ENCODE results near the gene SSNA1.

The SSNA1 gene

DNA sequence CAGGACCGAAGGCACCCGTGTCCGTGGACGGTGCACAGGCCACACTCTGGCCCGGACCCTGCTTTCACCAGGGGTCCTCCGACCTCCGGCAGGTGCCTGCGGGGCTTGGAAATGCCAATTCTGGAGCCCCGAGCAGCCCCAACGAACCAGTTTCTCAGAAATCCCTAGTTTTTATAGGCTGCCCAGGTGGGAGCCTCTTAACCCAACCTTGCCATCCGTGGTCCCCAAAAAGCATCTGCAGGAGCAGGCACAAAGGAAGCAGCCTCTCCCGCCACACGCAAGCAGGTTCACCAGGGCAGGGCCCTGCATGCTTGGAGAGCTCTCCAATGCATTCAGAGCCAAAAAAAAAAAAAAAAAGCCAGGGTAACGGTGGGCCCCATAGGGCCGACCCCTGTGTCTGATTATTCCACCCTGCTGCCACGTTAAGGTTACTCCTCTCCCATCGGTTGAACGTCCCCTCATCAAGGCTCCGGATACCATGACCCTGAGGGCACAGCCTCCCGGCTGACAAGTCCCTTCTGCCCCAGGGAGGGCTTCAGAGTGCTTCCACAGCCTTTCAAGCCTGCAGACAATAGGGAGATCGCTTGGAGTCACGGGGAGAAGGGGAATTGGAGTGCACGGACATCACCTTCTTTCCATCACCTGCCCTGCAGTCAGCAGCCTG lies 12.9 kb downstream of the SSNA1 start:
- DNase-seq, result no peak

DNA sequence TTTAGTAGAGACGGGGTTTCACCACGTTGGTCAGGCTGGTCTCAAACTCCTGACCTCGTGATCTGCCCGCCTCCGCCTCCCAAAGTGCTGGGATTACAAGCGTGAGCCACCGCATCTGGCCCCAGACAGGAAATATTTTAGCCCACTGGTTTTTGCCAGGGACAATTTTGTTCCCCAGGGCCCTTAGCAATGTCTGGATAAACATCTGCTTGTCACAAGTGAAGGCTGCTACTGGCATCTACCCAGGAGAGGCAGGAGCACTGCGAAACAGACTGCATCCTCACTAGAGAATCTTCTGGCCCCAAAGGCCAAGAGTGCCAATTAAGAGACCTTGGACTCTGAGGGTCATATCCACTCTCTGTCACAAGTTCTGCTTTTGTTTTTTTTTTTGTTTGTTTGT lies 14.5 kb downstream of the SSNA1 start:
- DNase-seq, result no peak

DNA sequence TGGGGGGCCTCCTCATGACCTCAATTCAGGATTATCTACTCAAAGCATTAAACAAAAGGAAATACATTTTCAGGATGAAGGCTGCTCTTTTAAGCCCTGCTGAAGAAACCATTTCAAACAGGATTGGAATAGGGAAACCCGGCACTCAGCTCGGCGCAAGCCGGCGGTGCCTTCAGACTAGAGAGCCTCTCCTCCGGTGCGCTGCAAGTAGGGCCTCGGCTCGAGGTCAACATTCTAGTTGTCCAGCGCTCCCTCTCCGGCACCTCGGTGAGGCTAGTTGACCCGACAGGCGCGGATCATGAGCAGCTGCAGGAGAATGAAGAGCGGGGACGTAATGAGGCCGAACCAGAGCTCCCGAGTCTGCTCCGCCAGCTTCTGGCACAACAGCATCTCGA lies 16.3 kb downstream of the SSNA1 start:
- no peak for DNase-seq

DNA sequence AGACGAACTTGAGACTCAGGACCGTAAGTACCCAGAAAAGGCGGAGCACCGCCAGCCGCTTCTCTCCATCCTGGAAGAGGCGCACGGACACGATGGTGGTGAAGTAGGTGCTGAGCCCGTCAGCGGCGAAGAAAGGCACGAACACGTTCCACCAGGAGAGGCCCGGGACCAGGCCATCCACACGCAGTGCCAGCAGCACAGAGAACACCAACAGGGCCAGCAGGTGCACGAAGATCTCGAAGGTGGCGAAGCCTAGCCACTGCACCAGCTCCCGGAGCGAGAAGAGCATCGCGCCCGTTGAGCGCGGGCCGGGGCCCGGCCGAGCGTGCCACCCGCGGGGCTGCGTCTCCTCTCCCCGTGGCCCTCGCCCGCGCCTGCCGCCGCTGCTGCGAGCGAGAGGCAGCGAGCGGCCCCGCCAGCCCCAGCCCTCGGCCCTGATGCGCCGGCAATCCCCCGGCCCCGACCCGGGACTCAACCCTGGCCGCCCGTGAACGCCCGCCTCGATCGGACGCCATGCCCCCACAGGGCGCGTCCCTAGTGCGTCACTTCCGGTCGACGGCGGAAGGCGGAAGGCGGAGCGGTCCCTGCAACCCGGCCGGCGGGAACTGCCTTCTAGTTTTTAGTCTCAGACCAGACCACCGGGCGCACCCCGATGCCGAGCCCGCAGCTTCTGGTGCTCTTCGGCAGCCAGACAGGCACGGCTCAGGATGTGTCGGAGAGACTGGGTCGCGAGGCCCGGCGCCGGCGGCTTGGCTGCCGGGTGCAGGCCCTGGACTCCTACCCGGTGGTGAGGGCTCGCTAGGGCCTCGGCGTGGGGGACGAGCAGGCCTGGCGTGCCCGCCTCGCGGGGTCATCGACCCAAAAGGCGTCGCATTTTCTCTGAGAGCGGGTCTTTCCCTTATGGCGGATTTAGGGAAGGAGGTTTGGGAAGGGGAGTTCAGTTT lies 16.9 kb downstream of the SSNA1 start, which contains the start of the genes NDOR1 and TMEM203:
NDOR1 (plus strand) TSS at position 575 of the 944 bp plus-strand sequence; CDS start at position 653, 78 bp downstream.
TMEM203 (minus strand) TSS at position 523 of the 944 bp plus-strand sequence; CDS start at position 289, 234 bp downstream.
- DNase-seq, result peak; percentile 89

DNA sequence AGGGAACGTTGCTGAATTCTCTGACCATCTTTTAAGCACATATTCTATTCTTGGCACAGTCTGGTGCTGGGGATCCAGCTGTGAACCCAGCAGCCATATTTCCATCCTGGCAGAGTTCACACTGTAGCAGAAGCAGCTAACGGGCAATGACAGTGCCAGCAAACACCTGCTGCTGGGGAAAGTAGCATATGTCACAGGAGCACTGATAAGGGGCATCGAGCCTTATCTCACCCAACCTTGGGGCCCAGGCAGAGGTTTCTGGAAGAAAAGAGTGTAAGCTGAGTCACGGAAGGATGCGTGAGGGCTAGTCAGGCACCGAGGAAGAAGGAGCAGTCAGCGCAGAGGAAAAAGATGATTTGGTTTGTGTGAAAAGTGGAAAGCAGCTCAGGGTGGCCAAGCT lies 18.1 kb downstream of the SSNA1 start:
- DNase-seq, result no peak

DNA sequence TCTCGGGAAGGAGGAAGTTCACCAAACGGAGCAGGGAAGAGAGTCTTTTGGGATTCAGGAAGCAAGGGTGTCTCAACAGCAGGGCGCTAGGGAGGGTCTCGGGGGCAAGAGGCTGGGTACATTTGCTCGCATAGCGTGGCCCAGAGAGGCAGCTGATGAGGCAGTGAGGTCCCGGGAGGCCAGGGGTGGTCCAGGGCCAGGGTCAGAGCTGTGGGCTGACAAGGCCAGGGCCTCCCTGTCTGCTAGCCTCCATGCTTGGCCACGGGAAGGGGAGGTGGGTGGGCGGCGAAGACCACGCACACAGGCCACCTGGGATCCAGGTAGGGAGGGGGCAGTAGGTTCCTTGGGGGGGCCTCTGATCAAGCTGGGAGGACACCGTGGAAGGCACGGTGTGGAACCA lies 23.1 kb downstream of the SSNA1 start:
- no peak for DNase-seq

DNA sequence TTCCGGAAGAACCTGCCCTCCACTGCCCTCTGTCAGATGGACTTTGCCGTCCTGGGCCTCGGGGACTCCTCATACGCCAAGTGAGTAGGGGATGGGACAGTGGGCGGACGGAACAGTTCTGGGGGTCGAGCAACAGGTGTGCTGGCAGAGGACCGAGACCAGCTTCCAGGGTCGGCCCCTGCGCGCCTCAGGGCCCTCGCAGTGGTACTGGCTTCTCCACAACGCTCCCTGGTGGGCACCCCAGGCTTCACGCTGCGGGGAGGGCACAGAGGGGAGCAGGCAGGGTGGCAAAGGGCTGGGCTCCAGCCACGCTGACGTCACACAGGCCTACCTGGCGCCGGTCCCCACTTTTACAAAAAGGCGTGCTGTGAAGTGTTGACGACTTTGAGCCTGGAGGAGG lies 24.0 kb downstream of the SSNA1 start:
- no peak for DNase-seq

DNA sequence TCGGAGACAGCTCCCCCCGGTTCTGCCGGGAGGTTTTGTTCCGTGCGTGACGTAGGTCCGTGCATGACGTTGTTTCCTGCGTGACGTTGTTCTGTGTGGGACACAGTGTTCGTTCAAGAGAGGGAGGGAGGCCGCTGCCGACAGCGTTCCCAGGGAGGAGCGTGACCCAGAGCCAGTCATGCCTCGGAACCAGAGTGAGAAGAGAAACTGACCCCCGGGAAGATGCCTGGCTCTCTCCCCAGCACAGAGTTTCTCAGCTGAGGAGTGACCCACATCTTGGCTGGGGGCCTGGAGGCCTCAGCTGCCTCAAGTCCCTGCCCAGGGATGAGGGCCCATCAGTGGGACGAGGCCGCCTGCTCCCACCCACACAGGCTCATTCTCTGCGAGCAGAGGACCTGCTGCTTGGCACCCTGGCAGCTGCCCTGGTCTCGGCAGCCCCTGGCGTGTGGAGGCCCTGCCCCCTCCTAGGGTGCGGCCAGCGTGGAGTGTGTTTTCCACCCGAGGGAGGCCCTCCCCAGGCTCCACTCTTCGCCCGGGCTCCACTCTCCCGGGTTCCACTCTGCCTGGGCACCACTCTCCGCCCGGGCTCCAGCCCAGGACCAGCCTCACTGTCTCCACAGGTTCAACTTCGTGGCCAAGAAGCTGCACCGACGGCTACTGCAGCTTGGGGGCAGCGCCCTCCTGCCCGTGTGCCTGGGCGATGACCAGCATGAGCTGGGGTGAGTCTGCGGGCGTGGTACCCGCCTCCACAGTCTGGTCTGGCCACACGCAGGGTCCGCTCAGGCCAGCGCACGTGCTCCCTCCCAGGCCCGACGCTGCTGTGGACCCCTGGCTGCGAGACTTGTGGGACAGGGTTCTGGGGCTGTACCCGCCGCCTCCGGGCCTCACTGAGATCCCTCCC lies 24.9 kb downstream of the SSNA1 start:
- no peak for DNase-seq

DNA sequence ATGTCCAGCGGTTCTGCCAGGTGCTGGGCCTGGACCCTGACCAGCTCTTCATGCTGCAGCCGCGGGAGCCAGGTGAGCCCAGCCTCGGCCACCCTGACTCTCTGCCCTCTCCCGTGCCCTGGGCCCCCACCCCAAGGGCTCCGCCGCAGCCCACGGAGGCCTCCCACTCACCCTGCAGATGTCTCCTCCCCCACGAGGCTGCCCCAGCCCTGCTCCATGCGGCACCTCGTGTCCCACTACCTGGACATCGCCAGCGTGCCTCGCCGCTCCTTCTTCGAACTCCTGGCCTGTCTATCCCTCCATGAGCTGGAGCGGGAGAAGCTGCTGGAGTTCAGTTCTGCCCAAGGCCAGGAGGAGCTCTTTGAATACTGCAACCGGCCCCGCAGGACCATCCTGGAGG lies 26.1 kb downstream of the SSNA1 start:
- no peak for DNase-seq

DNA sequence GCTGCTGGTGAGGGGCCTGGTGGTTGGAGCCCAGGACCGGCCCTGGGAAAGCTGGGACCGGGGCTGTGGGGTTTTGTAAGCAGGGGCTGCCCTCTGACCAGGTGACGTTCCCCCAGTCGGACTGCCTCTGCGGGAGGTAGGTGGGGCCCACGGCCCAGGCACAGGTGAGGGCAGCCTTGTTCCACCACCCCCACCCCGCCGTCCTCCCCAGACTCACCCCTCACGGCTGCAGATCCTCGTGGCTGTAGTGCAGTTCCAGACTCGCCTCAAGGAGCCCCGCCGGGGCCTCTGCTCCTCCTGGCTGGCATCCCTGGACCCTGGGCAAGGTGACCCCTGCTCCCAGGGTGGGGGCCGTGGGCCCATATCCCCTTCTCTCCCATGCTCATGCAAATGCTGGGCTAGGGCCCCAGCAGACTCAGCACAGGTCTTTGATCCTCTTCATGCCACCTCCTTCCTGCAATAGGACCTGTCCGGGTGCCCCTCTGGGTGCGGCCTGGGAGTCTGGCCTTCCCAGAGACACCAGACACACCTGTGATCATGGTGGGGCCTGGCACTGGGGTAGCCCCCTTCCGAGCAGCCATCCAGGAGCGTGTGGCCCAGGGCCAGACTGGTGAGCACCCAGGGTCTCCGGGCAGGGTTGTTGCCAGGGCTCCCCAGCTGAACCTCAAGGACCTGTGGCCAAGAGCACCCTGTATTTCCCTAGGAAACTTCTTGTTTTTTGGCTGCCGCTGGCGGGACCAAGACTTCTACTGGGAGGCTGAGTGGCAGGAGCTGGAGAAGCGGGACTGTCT lies 26.9 kb downstream of the SSNA1 start:
- DNase-seq, result no peak

DNA sequence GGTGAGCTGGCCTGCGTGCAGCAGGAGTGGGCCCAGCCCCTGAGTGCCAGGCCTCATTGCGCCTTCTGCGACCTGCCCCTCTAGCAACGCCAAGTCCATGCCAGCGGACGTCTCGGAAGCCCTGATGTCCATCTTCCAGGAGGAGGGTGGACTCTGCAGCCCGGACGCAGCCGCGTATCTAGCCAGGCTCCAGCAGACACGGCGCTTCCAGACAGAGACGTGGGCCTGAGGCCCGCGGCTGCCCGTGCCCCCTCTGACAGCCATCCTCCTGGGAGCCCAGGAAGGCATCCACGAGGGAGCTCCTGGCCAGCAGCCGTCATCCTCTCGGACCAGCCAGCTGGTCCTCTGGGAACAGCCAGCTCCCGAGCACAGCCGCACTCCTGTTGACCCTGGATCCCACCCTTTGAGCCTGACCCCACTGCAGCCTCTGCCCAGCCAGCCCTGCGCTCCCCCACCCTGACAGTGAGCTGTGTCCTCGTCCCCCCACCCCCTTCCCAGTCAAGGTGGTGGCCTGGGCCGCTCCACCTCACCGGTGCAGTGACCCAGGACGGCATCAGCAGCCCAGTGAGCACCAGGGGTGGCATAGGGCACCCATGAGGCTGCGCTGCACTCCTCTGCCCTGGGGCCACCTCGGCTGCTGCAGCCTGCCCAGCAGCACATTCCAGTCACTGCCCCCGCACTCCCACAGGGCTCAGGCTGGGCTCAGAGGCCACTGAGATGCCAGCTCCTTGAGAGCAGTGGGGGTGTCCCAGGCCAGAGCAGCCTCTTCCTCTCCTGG lies 27.9 kb downstream of the SSNA1 start:
- DNase-seq, result no peak

DNA sequence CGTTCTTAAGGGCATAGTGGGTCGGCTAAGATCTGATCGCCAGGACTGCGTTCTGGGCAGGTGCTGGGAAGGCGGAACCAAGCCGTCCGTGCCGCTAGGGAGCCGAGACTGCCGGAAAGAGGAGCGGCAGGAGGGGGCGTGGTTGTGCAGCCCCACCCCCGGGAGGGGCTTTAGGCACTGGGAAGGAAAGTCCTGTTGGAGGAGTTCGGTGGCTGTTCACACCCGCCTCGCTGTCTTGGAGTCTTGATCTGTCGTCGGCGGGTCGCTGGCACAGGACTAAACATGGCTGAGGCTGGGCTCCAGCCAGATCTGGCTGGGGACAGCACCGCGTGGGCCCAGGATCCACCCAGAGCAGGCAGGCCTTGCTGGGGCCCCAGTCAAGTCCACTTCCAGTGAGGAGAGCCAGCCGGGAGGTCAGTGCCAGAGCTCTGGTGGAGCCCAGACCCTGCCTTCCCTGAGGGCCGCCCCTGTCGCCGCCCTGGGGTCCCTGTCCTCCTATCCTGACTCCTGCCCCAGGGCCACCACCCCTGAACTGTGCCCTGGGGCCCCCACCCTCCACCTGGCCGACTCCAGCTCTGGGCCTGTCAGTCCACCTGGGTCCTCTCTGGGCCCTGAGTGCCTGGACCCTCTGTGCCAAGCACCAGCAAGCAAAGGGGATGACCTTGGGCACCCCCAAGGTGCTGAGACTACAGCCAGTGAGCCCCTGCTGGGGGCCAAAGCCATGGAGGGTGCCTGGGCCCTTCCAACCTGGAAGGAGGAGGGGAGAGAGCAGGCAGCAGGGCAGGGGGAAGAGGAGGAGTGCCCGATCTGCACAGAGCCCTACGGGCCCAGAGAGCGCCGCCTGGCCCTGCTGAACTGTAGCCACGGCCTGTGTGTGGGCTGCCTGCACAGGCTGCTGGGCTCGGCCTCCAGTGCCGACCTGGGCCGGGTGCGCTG lies 29.1 kb downstream of the SSNA1 start:
- no peak for DNase-seq

DNA sequence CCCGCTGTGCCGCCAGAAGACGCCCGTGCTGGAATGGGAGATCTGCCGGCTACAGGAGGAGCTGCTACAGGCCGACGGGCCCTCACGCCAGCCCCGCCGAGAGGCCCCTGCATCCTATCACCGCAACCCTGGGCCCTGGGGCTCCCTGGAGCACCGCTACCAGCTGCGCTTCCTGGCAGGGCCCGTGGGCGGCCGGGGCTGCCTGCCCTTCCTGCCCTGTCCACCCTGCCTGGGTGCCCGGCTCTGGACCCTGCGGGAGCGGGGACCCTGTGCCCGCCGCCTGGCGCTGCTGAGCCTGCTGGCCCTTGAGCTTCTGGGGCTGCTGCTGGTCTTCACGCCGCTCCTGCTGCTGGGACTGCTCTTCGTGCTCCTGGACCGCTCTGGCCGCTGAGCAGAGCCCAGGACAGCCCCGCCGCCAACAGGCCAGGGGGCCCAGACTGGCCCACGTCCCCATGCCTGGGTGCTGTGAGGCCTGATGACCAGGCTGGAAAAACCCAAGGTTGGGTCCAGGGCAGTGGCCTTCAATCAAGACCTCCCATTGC lies 29.8 kb downstream of the SSNA1 start:
- no peak for DNase-seq

DNA sequence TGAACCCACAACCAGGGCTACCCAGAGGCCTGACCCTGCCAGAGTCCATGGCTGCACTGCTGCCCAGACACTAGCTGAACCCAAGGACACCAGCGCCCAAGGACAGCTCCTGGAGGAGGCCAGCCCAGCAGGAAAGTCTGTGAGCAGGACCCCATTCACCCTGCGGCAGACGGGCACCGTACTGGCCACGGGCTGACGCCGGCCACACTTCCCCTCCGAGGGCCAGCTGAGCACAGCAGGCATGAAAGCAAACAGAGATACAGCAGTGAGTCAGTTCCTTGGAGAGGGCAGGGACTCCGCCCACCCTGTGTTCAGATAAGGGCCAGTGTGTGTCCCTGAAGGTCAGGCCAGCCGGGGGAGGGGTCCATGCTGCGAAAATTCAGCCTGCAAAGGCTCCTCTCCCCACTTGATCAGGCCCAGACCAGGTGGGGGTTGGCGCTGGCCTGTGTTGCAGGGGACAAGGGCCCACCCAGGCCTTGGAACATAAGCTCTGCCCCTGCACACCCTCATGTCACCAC lies 30.3 kb downstream of the SSNA1 start:
- DNase-seq, result no peak

DNA sequence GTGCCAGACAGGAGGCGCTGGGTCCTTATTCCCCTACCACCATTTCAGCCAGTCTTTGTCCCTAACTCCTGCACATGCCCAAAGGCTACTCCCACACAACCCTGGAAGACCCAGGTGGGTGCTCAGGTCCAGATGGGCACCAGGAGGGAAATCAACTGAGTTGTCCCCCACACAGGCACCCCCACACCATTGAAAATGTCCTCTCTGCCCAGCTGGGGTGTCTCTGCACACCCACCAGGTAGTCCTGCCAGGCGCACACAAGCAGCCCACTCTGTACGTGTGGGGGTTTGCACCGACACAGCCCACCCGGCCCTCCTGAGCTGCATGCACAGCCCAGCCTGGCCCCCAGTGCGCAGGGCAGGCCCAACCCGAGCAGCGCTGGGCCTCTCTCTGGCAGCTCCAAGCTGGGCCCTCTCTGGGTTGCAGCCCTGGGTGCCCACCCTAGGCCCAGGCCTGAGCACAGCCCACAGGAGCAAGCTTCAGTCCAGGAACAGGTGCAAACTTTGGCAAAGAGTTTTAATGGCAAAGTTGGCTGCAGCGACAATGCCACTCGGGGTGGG lies 31.4 kb downstream of the SSNA1 start:
- no peak for DNase-seq

DNA sequence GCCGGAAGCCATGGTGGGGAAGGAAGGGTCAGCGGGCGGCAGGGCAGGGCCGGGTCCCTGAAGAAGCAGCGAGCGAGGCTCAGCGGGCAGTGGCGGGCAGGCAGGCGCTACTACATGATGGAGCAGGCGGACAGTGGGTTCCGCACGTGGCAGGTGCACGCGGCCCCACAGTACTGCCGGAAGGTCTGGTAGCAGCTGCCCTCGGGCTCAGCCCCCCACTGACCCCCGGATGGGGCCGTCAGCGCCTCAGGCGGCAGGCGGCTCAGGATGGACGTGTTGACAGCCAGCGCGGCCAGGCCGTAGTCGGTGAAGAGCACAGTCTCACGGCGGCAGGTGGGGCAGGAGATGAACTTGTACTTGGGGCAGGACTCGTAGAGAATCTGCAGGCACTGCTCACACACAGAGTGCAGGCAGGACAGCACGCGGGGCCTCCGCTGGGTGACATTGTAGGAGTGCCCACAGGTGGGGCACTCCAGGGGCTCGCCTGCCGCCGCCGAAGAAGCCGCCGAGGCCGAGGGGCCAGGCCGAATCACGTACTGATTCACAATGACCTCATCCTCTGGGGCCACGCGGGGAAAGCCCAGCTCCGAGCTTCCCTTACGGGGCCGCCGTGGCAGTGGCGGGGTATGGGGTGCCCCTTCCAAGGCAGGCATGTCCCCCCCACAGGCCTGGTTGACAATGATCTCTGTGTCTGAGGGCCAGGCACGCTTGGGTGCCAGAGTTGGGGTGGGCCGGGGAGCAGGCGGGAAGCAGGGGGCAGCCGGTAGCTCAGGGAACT lies 32.0 kb downstream of the SSNA1 start:
- no peak for DNase-seq

DNA sequence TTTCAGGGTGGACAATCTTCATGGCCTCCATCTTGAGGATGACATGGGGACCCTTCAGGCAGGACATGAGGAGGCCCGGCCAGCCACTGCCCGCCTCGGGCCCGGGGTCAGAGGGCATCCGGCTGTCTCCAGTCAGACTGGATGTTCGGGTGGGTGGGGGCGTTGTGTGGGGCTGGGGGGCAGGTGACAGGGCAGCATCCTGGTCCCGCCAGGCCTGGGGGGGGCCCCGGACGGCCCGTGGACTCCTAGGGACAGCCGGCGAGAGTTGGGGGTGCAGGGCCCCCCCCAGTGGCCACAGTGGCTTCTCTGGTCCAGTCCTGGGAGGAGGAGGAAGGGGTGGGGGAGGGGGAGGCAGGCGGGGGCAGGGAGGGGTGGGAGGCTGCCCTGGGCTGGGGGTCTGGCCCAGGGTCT lies 32.6 kb downstream of the SSNA1 start:
- no peak for DNase-seq

DNA sequence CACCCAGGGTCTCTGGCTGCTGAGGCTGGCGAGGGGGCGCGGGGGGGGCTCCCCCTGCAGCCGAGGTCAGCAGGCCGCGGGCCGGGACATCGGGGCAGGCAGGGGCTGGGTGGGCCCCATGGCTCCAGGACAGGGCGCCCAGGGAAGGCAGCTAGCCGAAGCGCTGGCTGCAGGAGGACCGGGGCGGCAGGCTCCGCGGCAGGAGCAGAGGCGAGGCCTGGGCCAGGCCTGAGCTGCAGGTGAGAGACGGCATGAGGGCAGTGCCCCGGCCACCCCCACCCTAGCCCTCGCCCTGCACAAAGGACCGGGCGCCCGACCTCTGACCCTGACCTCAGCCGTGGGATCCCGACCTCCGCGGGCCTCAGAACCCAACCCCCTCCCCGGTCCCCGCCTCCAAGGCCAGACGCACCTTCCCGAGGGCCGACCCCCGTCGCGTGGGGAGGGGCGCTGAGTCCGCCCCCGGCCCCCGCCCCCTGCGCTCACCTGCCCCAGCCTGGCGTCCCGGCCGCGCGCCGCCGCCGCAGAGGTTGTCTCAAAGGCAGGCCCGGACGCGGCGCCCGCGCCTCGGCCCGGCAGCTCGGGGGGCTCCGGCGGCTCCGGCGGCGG lies 33.1 kb downstream of the SSNA1 start:
- peak; percentile 36 for DNase-seq
